GM12878 (cell line): ENCODE results near the gene LANCL2. TPM values are rescaled to one million over a fixed set of nuclear protein-coding genes. Genes with fewer than 3 reads are reported as not detected.

Experiments
- ATAC-seq: fragments of 200-7000 bp; cut with Tn5 transposase; 3 replicates; pipeline ENCODE4 v1.9.1; 2020; ENCODE audit warnings: mild to moderate bottlenecking, moderate library complexity
- BruUV-seq: library from RNA; stranded (reverse); fragments of 400-500 nt; replicated peaks from 2 replicates; lab custom pipeline; 2021; lab: Mats Ljungman, UMichigan
- CTCF ChIA-PET: fragments of 300-600 bp; sonication (Branson Sonifier 250); formaldehyde crosslinking; extraction: SDS; loops from one replicate; lab custom pipeline; 2021; ENCODE audit warnings: inconsistent platforms; lab: Yijun Ruan, JAX
- POLR2A ChIA-PET: fragments of 350-600 bp; formaldehyde crosslinking; extraction: SDS; loops from one replicate; lab custom pipeline; 2021; ENCODE audit warnings: inconsistent platforms; lab: Charles Lee
- RAD21 ChIA-PET: fragments of 300-600 bp; sonication (Branson Sonifier 250); formaldehyde crosslinking; loops from one replicate; lab custom pipeline; 2023; ENCODE audit warnings: antibody characterized with exemption; ENCODE audit not compliant: unreplicated experiment; lab: Charles Lee
- SMC1A ChIA-PET: fragments of 300-600 bp; sonication (Branson Sonifier 250); formaldehyde crosslinking; loops from one replicate; lab custom pipeline; 2023; ENCODE audit not compliant: unreplicated experiment, uncharacterized antibody; lab: Charles Lee
- DNase-seq: peaks from one replicate; pipeline ENCODE4 v3.0.0-alpha.2; 2011; ENCODE audit warnings: low read depth, low spot score
- FAIRE-seq: peaks from 3 replicates; lab custom pipeline; 2011; peaks lifted over from hg19 to GRCh38; lab: Jason Lieb, UNC
- H2AFZ ChIP-seq: 2 replicates; pipeline ENCODE4 v1.6.0; 2011; ENCODE audit warnings: low read depth, low read length, control low read depth; ENCODE audit not compliant: control insufficient read depth
- H3K27ac ChIP-seq: 2 replicates; pipeline ENCODE4 v1.5.1; 2011; ENCODE audit warnings: control low read depth; ENCODE audit not compliant: control insufficient read depth, insufficient read depth
- H3K27me3 ChIP-seq, 2 experiments: replicated peaks in 1 of 2; 2 replicates each; pipeline versions ENCODE4 v1.6.0 to v1.6.1; 2011; ENCODE audit warnings: low read length in 1 of 2; ENCODE audit not compliant: control insufficient read depth in 2 of 2, insufficient read depth in 2 of 2
- H3K36me3 ChIP-seq, 2 experiments: 2 replicates each; pipeline ENCODE4 v1.5.1; 2011; ENCODE audit warnings: low read length in 1 of 2; ENCODE audit not compliant: control insufficient read depth in 2 of 2, insufficient read depth in 2 of 2
- H3K4me1 ChIP-seq: 2 replicates; pipeline ENCODE4 v1.6.1; 2011; ENCODE audit warnings: mild to moderate bottlenecking, low read length, moderate library complexity, mixed read lengths; ENCODE audit not compliant: control insufficient read depth, insufficient read depth
- H3K4me2 ChIP-seq: 2 replicates; pipeline ENCODE4 v1.6.0; 2011; ENCODE audit warnings: control low read depth; ENCODE audit not compliant: control insufficient read depth, insufficient read depth
- H3K4me3 ChIP-seq: fragments of 200-600 bp; sonication (generic); 2 replicates; pipeline ENCODE4 v1.5.1; 2016
- H3K79me2 ChIP-seq: 2 replicates; pipeline ENCODE4 v1.6.0; 2011; ENCODE audit warnings: low read length; ENCODE audit not compliant: control insufficient read depth, insufficient read depth
- H3K9ac ChIP-seq: 2 replicates; pipeline ENCODE4 v1.8.0; 2011; ENCODE audit warnings: low read length, control low read depth, mixed read lengths; ENCODE audit not compliant: control insufficient read depth, insufficient read depth
- H3K9me3 ChIP-seq: replicated peaks from 3 replicates; pipeline ENCODE4 v1.5.1; 2011; ENCODE audit warnings: mild to moderate bottlenecking, low read length; ENCODE audit not compliant: control insufficient read depth, insufficient read depth
- H4K20me1 ChIP-seq: 2 replicates; pipeline ENCODE4 v1.6.0; 2011; ENCODE audit not compliant: control insufficient read depth, insufficient read depth
- ASH2L ChIP-seq: fragments of 300-600, 200-600 bp; sonication (generic); IDR thresholded peaks from 2 replicates; pipeline ENCODE4 v1.6.1; 2017; ENCODE audit warnings: low read depth, mild to moderate bottlenecking, borderline replicate concordance
- CTCF ChIP-seq, 3 experiments: IDR thresholded peaks in 2 of 3; conservative IDR thresholded peaks in 1 of 3; 2 replicates each; pipeline ENCODE4 v1.5.1; 2011; ENCODE audit warnings: low read depth in 3 of 3, low read length in 3 of 3, mild to moderate bottlenecking in 3 of 3, control low read depth in 2 of 3, moderate library complexity in 2 of 3, inconsistent platforms in 1 of 3, mixed read lengths in 1 of 3; ENCODE audit not compliant: control insufficient read depth in 2 of 3, insufficient read depth in 1 of 3; ENCODE audit errors: extremely low read depth in 1 of 3
- FOXK2 ChIP-seq: fragments of 450-650 bp; IDR thresholded peaks from 2 replicates; pipeline ENCODE4 v1.6.1; 2017; ENCODE audit warnings: mild to moderate bottlenecking, moderate library complexity
- JUND ChIP-seq: IDR thresholded peaks from 2 replicates; pipeline ENCODE4 v1.6.1; 2012; ENCODE audit warnings: low read depth, mild to moderate bottlenecking, low read length, improper control_type of control experiment, moderate library complexity
- MXI1 ChIP-seq: fragments of 150-350 bp; IDR thresholded peaks from 2 replicates; pipeline ENCODE4 v1.6.1; 2011; ENCODE audit warnings: low read depth, mild to moderate bottlenecking, inconsistent platforms, low read length, improper control_type of control experiment
- SMAD5 ChIP-seq: IDR thresholded peaks from 2 replicates; pipeline ENCODE4 v1.6.1; 2016; ENCODE audit warnings: antibody characterized with exemption, low read depth
- WGBS: methylation state at CpG from one replicate; pipeline ENCODE4 v1.1.6; 2016; ENCODE audit warnings: low lambda C conversion rate; ENCODE audit not compliant: insufficient replicate concordance, insufficient coverage; ENCODE audit errors: missing lambda C conversion rate; 5-methylcytosine and 5-hydroxymethylcytosine counted together
- in situ Hi-C: fragments of 300-500 bp; cut with MboI; formaldehyde crosslinking; loops from 9 replicates; pipeline ENCODE4 v1.14.3; 2018; ENCODE audit warnings: mixed read lengths
- intact Hi-C: fragments of 100-400 bp; cut with micrococcal nuclease; formaldehyde crosslinking; loops from one replicate; pipeline ENCODE4 v1.14.2; 2022; ENCODE audit not compliant: unreplicated experiment
- polyA plus RNA-seq, 11 experiments: library from polyadenylated mRNA; depleted of rRNA in 4 of 11; unstranded in 6 of 11; stranded (reverse) in 5 of 11; fragments of >200 nt; fragmentation: Nextera tagmentation in 4 of 11; fragmentation: Illumina TruSeq in 1 of 11; extraction: Ambion mirVana in 4 of 11; extraction: Trizol in 1 of 11; gene quantifications; 1 replicate in 1 of 11; 2 replicates in 10 of 11; pipeline versions ENCODE4 v1.2.1 to v1.2.3, GENCODE V29; 2011 to 2016; ENCODE audit warnings: inconsistent platforms in 2 of 11, missing spikeins in 2 of 11, low read depth in 1 of 11
- total RNA-seq, 4 experiments: library from RNA; depleted of rRNA in 3 of 4; stranded (reverse); fragments of >200 nt in 3 of 4; fragmentation: Illumina TruSeq in 1 of 4; extraction: Trizol in 1 of 4; gene quantifications; 2 replicates each; pipeline versions ENCODE4 v1.2.1 to v1.2.3, GENCODE V29; 2013 to 2021
- TF ChIP-seq, protein P1 (sequence below): fragments of 450-650 bp; IDR thresholded peaks from 2 replicates; pipeline ENCODE4 v1.6.1; 2017; ENCODE audit warnings: mild to moderate bottlenecking, moderate library complexity
- TF ChIP-seq, protein P2 (sequence below): fragments of 450-650 bp; formaldehyde crosslinking; IDR thresholded peaks from 2 replicates; pipeline ENCODE4 v1.4.0; 2020; ENCODE audit warnings: mild to moderate bottlenecking, moderate library complexity
- TF ChIP-seq, protein P3 (sequence below): IDR thresholded peaks from 2 replicates; pipeline ENCODE4 v1.6.1; 2011; ENCODE audit warnings: low read depth, low read length, improper control_type of control experiment, borderline replicate concordance
- TF ChIP-seq, protein P4 (sequence below): fragments of 450-650 bp; IDR thresholded peaks from 2 replicates; pipeline ENCODE4 v1.6.1; 2017; ENCODE audit warnings: mild to moderate bottlenecking

LANCL2 gene
- total and polyA plus RNA-seq, 10 of the 15 experiments (the other 5 are each of a cell fraction or from before 2014, with no cell fraction given), result 8.1 to 28.6 (median 16.4) TPM

- FAIRE-seq (no peak), DNase-seq (no peak), ATAC-seq (no peak)
- H3K9ac ChIP-seq, result no peak overlapping the region
- no peaks in the 10 kb centered on the region for H3K27me3 ChIP-seq
- H3K9me3 ChIP-seq, result no peaks in the 10 kb centered on the region; the same call in 2 of the 3 replicates
- no peaks in the 10 kb centered on the region for H3K4me1 ChIP-seq
- no peak overlapping the region for H3K4me2 ChIP-seq
- no TSS peak for BruUV-seq
- WGBS, result 72% methylated on average over 22 of the region's 22 CpGs
- no peak overlapping the region for H2AFZ ChIP-seq
- H3K27ac ChIP-seq, result no peak overlapping the region
- no peaks in the 10 kb centered on the region for H3K79me2 ChIP-seq
- in situ Hi-C loops, result no loop called here
- intact Hi-C loops, result no loop called here
- no peaks in the 10 kb centered on the region for H4K20me1 ChIP-seq
- no peak overlapping the region for H3K4me3 ChIP-seq
- ChIA-PET RAD21 (no interaction called here), POLR2A (no interaction called here), SMC1A (interaction anchor here (0.6 kb wide), 1 partner anchor 69 kb away, joined by 3 read pairs; no protein-coding TSS in a partner anchor), CTCF (no interaction called here)
- no peaks in the 10 kb centered on the region for H3K36me3 ChIP-seq
- TF ChIP-seq ASH2L (no peak), FOXK2 (no peak), JUND (no peak), MXI1 (no peak), SMAD5 (no peak), CTCF (IDR thresholded peaks at IDR 0.05 in 2 of 3, conservative IDR thresholded peaks at IDR 0.05 in 1 of 3; ENCODE audit: control insufficient read depth in 2 of 3, extremely low read depth in 1 of 3, insufficient read depth in 1 of 3, low read depth in 3 of 3, low read length in 3 of 3) (no peak)
- TF ChIP-seq, protein P1, sequence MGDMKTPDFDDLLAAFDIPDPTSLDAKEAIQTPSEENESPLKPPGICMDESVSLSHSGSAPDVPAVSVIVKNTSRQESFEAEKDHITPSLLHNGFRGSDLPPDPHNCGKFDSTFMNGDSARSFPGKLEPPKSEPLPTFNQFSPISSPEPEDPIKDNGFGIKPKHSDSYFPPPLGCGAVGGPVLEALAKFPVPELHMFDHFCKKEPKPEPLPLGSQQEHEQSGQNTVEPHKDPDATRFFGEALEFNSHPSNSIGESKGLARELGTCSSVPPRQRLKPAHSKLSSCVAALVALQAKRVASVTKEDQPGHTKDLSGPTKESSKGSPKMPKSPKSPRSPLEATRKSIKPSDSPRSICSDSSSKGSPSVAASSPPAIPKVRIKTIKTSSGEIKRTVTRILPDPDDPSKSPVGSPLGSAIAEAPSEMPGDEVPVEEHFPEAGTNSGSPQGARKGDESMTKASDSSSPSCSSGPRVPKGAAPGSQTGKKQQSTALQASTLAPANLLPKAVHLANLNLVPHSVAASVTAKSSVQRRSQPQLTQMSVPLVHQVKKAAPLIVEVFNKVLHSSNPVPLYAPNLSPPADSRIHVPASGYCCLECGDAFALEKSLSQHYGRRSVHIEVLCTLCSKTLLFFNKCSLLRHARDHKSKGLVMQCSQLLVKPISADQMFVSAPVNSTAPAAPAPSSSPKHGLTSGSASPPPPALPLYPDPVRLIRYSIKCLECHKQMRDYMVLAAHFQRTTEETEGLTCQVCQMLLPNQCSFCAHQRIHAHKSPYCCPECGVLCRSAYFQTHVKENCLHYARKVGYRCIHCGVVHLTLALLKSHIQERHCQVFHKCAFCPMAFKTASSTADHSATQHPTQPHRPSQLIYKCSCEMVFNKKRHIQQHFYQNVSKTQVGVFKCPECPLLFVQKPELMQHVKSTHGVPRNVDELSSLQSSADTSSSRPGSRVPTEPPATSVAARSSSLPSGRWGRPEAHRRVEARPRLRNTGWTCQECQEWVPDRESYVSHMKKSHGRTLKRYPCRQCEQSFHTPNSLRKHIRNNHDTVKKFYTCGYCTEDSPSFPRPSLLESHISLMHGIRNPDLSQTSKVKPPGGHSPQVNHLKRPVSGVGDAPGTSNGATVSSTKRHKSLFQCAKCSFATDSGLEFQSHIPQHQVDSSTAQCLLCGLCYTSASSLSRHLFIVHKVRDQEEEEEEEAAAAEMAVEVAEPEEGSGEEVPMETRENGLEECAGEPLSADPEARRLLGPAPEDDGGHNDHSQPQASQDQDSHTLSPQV, result no peak
- TF ChIP-seq, protein P2, sequence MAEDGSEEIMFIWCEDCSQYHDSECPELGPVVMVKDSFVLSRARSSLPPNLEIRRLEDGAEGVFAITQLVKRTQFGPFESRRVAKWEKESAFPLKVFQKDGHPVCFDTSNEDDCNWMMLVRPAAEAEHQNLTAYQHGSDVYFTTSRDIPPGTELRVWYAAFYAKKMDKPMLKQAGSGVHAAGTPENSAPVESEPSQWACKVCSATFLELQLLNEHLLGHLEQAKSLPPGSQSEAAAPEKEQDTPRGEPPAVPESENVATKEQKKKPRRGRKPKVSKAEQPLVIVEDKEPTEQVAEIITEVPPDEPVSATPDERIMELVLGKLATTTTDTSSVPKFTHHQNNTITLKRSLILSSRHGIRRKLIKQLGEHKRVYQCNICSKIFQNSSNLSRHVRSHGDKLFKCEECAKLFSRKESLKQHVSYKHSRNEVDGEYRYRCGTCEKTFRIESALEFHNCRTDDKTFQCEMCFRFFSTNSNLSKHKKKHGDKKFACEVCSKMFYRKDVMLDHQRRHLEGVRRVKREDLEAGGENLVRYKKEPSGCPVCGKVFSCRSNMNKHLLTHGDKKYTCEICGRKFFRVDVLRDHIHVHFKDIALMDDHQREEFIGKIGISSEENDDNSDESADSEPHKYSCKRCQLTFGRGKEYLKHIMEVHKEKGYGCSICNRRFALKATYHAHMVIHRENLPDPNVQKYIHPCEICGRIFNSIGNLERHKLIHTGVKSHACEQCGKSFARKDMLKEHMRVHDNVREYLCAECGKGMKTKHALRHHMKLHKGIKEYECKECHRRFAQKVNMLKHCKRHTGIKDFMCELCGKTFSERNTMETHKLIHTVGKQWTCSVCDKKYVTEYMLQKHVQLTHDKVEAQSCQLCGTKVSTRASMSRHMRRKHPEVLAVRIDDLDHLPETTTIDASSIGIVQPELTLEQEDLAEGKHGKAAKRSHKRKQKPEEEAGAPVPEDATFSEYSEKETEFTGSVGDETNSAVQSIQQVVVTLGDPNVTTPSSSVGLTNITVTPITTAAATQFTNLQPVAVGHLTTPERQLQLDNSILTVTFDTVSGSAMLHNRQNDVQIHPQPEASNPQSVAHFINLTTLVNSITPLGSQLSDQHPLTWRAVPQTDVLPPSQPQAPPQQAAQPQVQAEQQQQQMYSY (CRISPR knock-in tag), result no peak
- TF ChIP-seq, protein P3, sequence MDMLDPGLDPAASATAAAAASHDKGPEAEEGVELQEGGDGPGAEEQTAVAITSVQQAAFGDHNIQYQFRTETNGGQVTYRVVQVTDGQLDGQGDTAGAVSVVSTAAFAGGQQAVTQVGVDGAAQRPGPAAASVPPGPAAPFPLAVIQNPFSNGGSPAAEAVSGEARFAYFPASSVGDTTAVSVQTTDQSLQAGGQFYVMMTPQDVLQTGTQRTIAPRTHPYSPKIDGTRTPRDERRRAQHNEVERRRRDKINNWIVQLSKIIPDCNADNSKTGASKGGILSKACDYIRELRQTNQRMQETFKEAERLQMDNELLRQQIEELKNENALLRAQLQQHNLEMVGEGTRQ, result no peak
- TF ChIP-seq, protein P4, sequence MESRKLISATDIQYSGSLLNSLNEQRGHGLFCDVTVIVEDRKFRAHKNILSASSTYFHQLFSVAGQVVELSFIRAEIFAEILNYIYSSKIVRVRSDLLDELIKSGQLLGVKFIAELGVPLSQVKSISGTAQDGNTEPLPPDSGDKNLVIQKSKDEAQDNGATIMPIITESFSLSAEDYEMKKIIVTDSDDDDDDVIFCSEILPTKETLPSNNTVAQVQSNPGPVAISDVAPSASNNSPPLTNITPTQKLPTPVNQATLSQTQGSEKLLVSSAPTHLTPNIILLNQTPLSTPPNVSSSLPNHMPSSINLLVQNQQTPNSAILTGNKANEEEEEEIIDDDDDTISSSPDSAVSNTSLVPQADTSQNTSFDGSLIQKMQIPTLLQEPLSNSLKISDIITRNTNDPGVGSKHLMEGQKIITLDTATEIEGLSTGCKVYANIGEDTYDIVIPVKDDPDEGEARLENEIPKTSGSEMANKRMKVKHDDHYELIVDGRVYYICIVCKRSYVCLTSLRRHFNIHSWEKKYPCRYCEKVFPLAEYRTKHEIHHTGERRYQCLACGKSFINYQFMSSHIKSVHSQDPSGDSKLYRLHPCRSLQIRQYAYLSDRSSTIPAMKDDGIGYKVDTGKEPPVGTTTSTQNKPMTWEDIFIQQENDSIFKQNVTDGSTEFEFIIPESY, result no peak
Measured at GRCh38 chr7:55345292-55345691, 19.8 kb upstream of the LANCL2 start.
